ENCODE measurements around the gene TNNC1.

Gene TNNC1

GRCh38 chr3:52489453-52489852 is 35.6 kb upstream of the TNNC1 start:
- TF ChIP-seq, protein P1, sequence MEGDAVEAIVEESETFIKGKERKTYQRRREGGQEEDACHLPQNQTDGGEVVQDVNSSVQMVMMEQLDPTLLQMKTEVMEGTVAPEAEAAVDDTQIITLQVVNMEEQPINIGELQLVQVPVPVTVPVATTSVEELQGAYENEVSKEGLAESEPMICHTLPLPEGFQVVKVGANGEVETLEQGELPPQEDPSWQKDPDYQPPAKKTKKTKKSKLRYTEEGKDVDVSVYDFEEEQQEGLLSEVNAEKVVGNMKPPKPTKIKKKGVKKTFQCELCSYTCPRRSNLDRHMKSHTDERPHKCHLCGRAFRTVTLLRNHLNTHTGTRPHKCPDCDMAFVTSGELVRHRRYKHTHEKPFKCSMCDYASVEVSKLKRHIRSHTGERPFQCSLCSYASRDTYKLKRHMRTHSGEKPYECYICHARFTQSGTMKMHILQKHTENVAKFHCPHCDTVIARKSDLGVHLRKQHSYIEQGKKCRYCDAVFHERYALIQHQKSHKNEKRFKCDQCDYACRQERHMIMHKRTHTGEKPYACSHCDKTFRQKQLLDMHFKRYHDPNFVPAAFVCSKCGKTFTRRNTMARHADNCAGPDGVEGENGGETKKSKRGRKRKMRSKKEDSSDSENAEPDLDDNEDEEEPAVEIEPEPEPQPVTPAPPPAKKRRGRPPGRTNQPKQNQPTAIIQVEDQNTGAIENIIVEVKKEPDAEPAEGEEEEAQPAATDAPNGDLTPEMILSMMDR (IDR thresholded peaks at IDR 0.05; ENCODE audit: low read depth, low read length) = no peak
- no peak overlapping the region for H3K4me3 ChIP-seq (ENCODE audit: low read depth, low read length)

DNA sequence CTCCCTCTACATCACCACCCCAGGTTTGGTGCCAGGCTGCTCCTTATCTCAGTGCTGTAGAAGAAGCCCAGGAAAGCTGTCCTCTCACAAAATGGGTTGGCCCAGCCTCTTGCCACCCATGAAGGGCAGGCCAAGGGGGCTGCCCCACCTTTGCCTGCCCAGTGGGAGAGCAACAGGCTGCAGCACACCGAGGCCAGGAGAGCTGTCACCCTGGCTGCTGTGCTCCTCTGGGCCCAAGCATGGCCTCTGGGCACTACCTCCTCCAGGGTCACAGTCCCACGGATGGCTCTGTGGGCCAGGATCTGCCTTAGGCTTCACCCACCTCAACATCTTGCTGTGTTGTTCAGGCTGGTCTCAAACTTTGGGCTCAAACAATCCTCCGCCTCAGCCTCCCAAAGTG is 34.9 kb upstream of the TNNC1 start:
- TF ChIP-seq, protein P1 (IDR thresholded peaks at IDR 0.05; ENCODE audit: low read depth, low read length) = no peak
- no peak overlapping the region for H3K4me3 ChIP-seq (ENCODE audit: low read depth, low read length)

DNA sequence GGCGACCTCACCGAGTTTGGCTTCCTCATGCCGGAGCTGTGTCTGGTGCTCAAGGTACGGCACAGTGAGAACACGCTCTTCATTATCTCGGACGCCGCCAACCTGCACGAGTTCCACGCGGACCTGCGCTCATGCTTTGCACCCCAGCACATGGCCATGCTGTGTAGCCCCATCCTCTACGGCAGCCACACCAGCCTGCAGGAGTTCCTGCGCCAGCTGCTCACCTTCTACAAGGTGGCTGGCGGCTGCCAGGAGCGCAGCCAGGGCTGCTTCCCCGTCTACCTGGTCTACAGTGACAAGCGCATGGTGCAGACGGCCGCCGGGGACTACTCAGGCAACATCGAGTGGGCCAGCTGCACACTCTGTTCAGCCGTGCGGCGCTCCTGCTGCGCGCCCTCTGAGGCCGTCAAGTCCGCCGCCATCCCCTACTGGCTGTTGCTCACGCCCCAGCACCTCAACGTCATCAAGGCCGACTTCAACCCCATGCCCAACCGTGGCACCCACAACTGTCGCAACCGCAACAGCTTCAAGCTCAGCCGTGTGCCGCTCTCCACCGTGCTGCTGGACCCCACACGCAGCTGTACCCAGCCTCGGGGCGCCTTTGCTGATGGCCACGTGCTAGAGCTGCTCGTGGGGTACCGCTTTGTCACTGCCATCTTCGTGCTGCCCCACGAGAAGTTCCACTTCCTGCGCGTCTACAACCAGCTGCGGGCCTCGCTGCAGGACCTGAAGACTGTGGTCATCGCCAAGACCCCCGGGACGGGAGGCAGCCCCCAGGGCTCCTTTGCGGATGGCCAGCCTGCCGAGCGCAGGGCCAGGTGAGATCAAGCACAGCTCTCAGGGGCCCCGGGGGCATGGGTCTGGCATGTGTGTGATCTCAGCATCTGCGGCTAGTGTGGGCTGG is 34.2 kb upstream of the TNNC1 start:
- TF ChIP-seq, protein P1 (IDR thresholded peaks at IDR 0.05; ENCODE audit: low read depth, low read length) = no peak
- H3K4me3 ChIP-seq (ENCODE audit: low read depth, low read length) = no peak overlapping the region

- no peak overlapping the region for H3K4me3 ChIP-seq (ENCODE audit: low read depth, low read length)
- TF ChIP-seq, protein P1 (IDR thresholded peaks at IDR 0.05; ENCODE audit: low read depth, low read length) = no peak
Measured at GRCh38 chr3:52487050-52487787, 33.4 kb upstream of the TNNC1 start.

DNA sequence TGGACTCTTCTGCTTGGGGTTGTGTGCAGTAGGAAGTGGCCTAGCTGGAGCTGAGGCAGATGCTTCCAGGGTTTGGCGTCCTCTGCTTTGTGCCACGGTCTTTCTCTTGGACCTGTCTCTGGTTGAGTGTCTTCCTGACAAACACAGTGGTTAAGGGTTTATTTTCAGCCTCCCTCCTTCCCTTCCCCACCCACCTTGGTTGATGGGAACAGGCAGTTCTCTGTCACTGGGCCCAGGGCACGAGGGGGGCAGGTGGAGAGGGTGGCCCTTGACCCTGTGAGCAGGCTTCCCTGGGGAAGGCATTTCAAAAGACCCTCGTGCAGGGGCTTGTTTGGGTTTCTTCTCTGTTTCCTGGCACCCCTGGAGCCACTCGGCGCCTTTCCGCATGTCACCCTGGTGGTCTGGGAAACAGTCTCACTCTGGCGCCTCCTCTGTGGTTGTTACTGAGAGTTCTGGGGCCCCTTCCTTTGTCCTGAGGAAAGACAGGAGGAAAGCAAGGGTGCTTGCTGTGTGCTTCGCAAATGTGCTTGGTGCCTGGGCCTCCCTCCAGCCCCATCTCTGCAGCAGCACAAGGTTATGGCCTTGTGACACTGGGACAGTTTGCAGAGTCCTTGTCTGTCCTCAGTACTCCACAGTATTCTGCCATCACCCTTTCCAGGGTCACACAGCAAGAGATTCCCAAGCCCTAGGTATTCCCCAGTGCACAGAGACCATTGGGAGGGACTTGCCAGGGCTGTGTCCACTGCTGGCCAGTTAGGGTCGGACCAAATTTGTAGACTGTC is 31.0 kb upstream of the TNNC1 start:
- TF ChIP-seq, protein P1 (IDR thresholded peaks at IDR 0.05; ENCODE audit: low read depth, low read length) = no peak
- no peak overlapping the region for H3K4me3 ChIP-seq (ENCODE audit: low read depth, low read length)

GRCh38 chr3:52483577-52484381 is 29.9 kb upstream of the TNNC1 start:
- no peak overlapping the region for H3K4me3 ChIP-seq (ENCODE audit: low read depth, low read length)
- TF ChIP-seq, protein P1 (IDR thresholded peaks at IDR 0.05; ENCODE audit: low read depth, low read length) = no peak
